Esophagus muscularis mucosa (tissue), 3 donors: ENCODE measurements around the gene PARD6G.

Experiments used
- POLR2A ChIP-seq: fragments of 450-650 bp; IDR thresholded peaks from one replicate; pipeline ENCODE4 v1.6.1; 2017; ENCODE audit warnings: antibody characterized with exemption, moderate library complexity, mild to moderate bottlenecking, low read depth
- POLR2AphosphoS5 ChIP-seq, 2 donors: sonication (generic); formaldehyde crosslinking; IDR thresholded peaks; one replicate each; pipeline ENCODE4 v1.6.1; 2017; ENCODE audit warnings: antibody characterized with exemption in 2 of 2
- TF ChIP-seq, protein P1 (sequence below), 3 experiments: fragments of 200-600 bp in 2 of 3; fragments of 450-650 bp in 1 of 3; sonication (generic) in 2 of 3; IDR thresholded peaks; one replicate each; pipeline ENCODE4 v1.5.1; 2017 to 2019; ENCODE audit warnings: antibody characterized with exemption in 3 of 3, mild to moderate bottlenecking in 2 of 3, moderate library complexity in 1 of 3

DNA sequence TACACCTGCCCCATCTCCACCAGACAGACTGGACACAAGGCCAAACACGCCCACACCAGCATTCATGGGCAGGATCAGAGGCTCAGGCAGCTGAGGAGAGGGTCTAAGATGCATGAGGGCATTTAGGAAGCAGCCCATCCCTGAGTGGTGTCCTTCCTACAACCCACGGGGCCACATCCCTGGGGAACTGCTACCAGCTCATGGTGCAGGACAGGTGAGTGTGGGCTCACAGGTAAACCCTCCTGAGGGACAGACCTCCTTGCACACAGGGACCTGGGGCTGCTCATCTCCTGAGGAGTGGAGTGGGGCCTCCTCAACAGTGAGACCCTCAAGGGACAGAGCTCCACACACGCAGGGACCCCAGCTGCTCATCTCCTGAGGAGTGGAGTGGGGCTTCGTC, 14.6 kb downstream of the PARD6G start:
- TF ChIP-seq, protein P1, sequence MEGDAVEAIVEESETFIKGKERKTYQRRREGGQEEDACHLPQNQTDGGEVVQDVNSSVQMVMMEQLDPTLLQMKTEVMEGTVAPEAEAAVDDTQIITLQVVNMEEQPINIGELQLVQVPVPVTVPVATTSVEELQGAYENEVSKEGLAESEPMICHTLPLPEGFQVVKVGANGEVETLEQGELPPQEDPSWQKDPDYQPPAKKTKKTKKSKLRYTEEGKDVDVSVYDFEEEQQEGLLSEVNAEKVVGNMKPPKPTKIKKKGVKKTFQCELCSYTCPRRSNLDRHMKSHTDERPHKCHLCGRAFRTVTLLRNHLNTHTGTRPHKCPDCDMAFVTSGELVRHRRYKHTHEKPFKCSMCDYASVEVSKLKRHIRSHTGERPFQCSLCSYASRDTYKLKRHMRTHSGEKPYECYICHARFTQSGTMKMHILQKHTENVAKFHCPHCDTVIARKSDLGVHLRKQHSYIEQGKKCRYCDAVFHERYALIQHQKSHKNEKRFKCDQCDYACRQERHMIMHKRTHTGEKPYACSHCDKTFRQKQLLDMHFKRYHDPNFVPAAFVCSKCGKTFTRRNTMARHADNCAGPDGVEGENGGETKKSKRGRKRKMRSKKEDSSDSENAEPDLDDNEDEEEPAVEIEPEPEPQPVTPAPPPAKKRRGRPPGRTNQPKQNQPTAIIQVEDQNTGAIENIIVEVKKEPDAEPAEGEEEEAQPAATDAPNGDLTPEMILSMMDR (IDR thresholded peaks at IDR 0.05): no peak
- TF ChIP-seq POLR2AphosphoS5 (IDR thresholded peaks at IDR 0.05): no peak
- no peak for TF ChIP-seq POLR2A
